Measurements from ENCODE around the gene CCDC186. TPM values are rescaled to one million over a fixed set of nuclear protein-coding genes. Genes with fewer than 3 reads are reported as not detected.
"Not testable (repeated sequence)": the region's sequence is repeated elsewhere in the genome, so short reads cannot be mapped to it uniquely, and the experiment has no call there.

The CCDC186 gene
- total RNA-seq, 1 experiment from 2014 or later, result 14.4 TPM

DNA sequence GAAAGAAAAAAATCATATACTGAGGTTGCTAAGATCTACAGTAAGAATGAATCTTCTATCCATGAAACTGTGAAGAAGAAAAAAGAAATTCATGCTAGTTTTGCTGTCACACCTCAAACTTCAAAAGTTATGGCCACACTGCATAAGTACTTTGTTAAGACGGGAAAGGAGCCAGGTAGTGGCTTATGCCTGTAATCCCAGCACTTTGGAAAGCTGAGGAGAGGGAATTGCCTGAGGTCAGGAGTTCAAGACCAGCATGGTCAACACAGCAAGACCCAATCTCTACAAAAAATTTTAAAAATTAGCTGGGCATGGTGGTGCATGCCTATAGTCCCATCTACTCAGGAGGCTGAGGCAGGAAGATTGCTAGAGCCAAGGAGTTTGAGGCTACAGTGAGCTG is 22.1 kb downstream of the CCDC186 start:
- Histone ChIP-seq H3K27me3 (ENCODE audit: control insufficient read depth, insufficient read depth, low read length) (no peaks in the 10 kb centered on the region), H3K4me3 (ENCODE audit: low read depth in 2 of 2, low read length in 2 of 2) (no peak overlapping the region), H3K4me1 (ENCODE audit: control insufficient read depth, insufficient read depth, low read length) (no peaks in the 10 kb centered on the region), H3K9me3 (ENCODE audit: control insufficient read depth, insufficient read depth, low read depth, low read length) (no peaks in the 10 kb centered on the region), H3K36me3 (ENCODE audit: control insufficient read depth, insufficient read depth, low read length) (peaks cover 2% of the 10 kb centered on the region; the same call in 1 of the 2 replicates), H3K27ac (ENCODE audit: low read length) (no peak overlapping the region)
- BruUV-seq (replicated peaks), result no TSS peak
- in situ Hi-C loops (cut with HindIII; ENCODE audit: low pct_unique_long_range_greater_than_20kb, low sequenced_read_pairs) (no loop called here), intact Hi-C loops (cut with micrococcal nuclease; ENCODE audit: unreplicated experiment) (no loop called here)
- no peak for TF ChIP-seq TCF7L2 (IDR thresholded peaks at IDR 0.05; ENCODE audit: low read depth, low read length)
- TF ChIP-seq, protein P1, sequence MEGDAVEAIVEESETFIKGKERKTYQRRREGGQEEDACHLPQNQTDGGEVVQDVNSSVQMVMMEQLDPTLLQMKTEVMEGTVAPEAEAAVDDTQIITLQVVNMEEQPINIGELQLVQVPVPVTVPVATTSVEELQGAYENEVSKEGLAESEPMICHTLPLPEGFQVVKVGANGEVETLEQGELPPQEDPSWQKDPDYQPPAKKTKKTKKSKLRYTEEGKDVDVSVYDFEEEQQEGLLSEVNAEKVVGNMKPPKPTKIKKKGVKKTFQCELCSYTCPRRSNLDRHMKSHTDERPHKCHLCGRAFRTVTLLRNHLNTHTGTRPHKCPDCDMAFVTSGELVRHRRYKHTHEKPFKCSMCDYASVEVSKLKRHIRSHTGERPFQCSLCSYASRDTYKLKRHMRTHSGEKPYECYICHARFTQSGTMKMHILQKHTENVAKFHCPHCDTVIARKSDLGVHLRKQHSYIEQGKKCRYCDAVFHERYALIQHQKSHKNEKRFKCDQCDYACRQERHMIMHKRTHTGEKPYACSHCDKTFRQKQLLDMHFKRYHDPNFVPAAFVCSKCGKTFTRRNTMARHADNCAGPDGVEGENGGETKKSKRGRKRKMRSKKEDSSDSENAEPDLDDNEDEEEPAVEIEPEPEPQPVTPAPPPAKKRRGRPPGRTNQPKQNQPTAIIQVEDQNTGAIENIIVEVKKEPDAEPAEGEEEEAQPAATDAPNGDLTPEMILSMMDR (IDR thresholded peaks at IDR 0.05), result no peak
- TF ChIP-seq POLR2AphosphoS5 (IDR thresholded peaks at IDR 0.05; ENCODE audit: low read depth, low read length), result no peak
- no peak for TF ChIP-seq SIN3A (IDR thresholded peaks at IDR 0.05; ENCODE audit: borderline replicate concordance, insufficient read depth, low read depth, low read length)
- TF ChIP-seq, protein P2, sequence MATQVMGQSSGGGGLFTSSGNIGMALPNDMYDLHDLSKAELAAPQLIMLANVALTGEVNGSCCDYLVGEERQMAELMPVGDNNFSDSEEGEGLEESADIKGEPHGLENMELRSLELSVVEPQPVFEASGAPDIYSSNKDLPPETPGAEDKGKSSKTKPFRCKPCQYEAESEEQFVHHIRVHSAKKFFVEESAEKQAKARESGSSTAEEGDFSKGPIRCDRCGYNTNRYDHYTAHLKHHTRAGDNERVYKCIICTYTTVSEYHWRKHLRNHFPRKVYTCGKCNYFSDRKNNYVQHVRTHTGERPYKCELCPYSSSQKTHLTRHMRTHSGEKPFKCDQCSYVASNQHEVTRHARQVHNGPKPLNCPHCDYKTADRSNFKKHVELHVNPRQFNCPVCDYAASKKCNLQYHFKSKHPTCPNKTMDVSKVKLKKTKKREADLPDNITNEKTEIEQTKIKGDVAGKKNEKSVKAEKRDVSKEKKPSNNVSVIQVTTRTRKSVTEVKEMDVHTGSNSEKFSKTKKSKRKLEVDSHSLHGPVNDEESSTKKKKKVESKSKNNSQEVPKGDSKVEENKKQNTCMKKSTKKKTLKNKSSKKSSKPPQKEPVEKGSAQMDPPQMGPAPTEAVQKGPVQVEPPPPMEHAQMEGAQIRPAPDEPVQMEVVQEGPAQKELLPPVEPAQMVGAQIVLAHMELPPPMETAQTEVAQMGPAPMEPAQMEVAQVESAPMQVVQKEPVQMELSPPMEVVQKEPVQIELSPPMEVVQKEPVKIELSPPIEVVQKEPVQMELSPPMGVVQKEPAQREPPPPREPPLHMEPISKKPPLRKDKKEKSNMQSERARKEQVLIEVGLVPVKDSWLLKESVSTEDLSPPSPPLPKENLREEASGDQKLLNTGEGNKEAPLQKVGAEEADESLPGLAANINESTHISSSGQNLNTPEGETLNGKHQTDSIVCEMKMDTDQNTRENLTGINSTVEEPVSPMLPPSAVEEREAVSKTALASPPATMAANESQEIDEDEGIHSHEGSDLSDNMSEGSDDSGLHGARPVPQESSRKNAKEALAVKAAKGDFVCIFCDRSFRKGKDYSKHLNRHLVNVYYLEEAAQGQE (IDR thresholded peaks at IDR 0.05; ENCODE audit: insufficient read depth in 1 of 2, low read depth in 2 of 2, low read length in 1 of 2), result no peak
- DNase-seq (ENCODE audit: low read depth, low spot score) (no peak), ATAC-seq (no peak; the same call in 1 of the 2 replicates)
- ChIA-PET POLR2A (no interaction called here), CTCF (no interaction called here)

DNA sequence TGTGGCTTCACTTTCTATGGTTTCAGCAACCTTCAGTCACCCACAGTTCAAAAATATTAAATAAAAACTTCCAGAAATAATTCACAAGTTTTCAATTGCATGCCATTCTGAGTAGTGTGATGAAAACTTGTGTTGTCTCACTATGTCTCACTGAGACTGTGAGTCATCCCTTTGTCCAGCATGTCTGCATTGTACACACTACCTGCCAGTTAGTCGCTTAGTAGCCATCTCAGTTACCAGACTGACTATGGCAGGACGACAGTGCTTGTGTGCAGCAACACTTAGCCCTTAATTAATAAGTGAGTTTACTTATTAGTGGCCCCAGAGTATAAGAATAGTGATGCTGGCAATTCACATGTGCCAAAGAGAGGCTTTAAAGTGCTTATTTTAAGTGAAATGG is 22.5 kb downstream of the CCDC186 start:
- Histone ChIP-seq H3K9me3 (ENCODE audit: control insufficient read depth, insufficient read depth, low read depth, low read length) (no peaks in the 10 kb centered on the region), H3K36me3 (ENCODE audit: control insufficient read depth, insufficient read depth, low read length) (peaks cover 2% of the 10 kb centered on the region; the same call in 1 of the 2 replicates), H3K4me3 (ENCODE audit: low read depth in 2 of 2, low read length in 2 of 2) (no peak overlapping the region), H3K4me1 (ENCODE audit: control insufficient read depth, insufficient read depth, low read length) (no peaks in the 10 kb centered on the region), H3K27ac (ENCODE audit: low read length) (no peak overlapping the region), H3K27me3 (ENCODE audit: control insufficient read depth, insufficient read depth, low read length) (no peaks in the 10 kb centered on the region)
- peak; percentile 75 for DNase-seq (ENCODE audit: low read depth, low spot score)
- no TSS peak for BruUV-seq (replicated peaks)
- POLR2A ChIA-PET, result no interaction called here
- peak; percentile 95 for ATAC-seq
- no peak for TF ChIP-seq TCF7L2 (IDR thresholded peaks at IDR 0.05; ENCODE audit: low read depth, low read length)
- TF ChIP-seq, protein P2 (IDR thresholded peaks at IDR 0.05; ENCODE audit: insufficient read depth in 1 of 2, low read depth in 2 of 2, low read length in 1 of 2), result no peak
- no peak for TF ChIP-seq POLR2AphosphoS5 (IDR thresholded peaks at IDR 0.05; ENCODE audit: low read depth, low read length)
- TF ChIP-seq, protein P1 (IDR thresholded peaks at IDR 0.05), result no peak
- no peak for TF ChIP-seq SIN3A (IDR thresholded peaks at IDR 0.05; ENCODE audit: borderline replicate concordance, insufficient read depth, low read depth, low read length)
- in situ Hi-C loops (cut with HindIII; ENCODE audit: low pct_unique_long_range_greater_than_20kb, low sequenced_read_pairs), result no loop called here
- CTCF ChIA-PET, result no interaction called here
- intact Hi-C loops (cut with micrococcal nuclease; ENCODE audit: unreplicated experiment), result no loop called here

DNA sequence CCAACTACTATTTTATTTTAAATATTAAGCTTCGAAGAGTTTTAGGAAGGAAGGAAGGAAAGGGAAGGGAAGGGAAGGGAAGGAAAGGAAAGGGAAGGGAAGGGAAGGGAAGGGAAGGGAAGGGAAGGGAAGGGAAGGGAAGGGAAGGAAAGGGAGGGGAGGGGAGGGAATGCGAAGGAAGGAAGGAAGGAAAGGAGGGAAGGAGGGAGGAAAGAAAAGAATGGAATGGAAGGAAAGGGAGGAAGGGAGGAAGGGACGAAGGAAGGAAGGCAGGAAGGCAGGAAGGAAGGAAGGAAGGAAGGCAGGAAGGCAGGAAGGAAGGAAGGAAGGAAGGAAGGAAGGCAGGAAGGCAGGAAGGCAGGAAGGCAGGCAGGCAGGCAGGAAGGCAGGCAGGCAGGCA is 24.5 kb downstream of the CCDC186 start:
- in situ Hi-C loops (cut with HindIII; ENCODE audit: low pct_unique_long_range_greater_than_20kb, low sequenced_read_pairs); H3K36me3 ChIP-seq (ENCODE audit: control insufficient read depth, insufficient read depth, low read length); ATAC-seq; H3K27ac ChIP-seq (ENCODE audit: low read length); H3K4me1 ChIP-seq (ENCODE audit: control insufficient read depth, insufficient read depth, low read length); H3K4me3 ChIP-seq (ENCODE audit: low read depth in 2 of 2, low read length in 2 of 2); intact Hi-C loops (cut with micrococcal nuclease; ENCODE audit: unreplicated experiment); H3K9me3 ChIP-seq (ENCODE audit: control insufficient read depth, insufficient read depth, low read depth, low read length); H3K27me3 ChIP-seq (ENCODE audit: control insufficient read depth, insufficient read depth, low read length); POLR2A ChIA-PET; DNase-seq (ENCODE audit: low read depth, low spot score); BruUV-seq (replicated peaks): not testable (repeated sequence)
- CTCF ChIA-PET, result interaction anchor here (0.6 kb wide), 1 partner anchor 343 kb away, joined by 6 read pairs; no protein-coding TSS in a partner anchor

Data from Panc1 (cell line).